ENCODE results near the gene ETV3L. TPM values are rescaled to one million over a fixed set of nuclear protein-coding genes. Genes with fewer than 3 reads are reported as not detected.

Gene ETV3L
- total and polyA plus RNA-seq, 2 donors (not counting 1 experiment from before 2014, with no cell fraction given) = not detected

- TF ChIP-seq EZH2 (IDR thresholded peaks at IDR 0.05; ENCODE audit: low read length, missing control alignments) (no peak), CTCF (conservative IDR thresholded peaks at IDR 0.05 in 1 of 2, IDR thresholded peaks at IDR 0.05 in 1 of 2; ENCODE audit: low read depth in 1 of 2, low read length in 2 of 2) (no peak)
- Histone ChIP-seq H3K9ac (ENCODE audit: insufficient read depth, low read length) (no peak overlapping the region), H3K27ac (ENCODE audit: insufficient read depth, low read length) (no peak overlapping the region), H3K4me1 (ENCODE audit: control insufficient read depth, extremely low read depth, insufficient read depth, low read length) (no peaks in the 10 kb centered on the region), H3K27me3 (ENCODE audit: control insufficient read depth, insufficient read depth, low read length) (peaks cover 3% of the 10 kb centered on the region), H4K20me1 (ENCODE audit: control insufficient read depth, extremely low read depth, insufficient read depth, low read length) (no peaks in the 10 kb centered on the region), H2AFZ (ENCODE audit: low read length) (no peak overlapping the region), H3K4me2 (ENCODE audit: extremely low read depth, insufficient read depth, low read length) (no peak overlapping the region), H3K4me3 (replicated peaks in 1 of 4; ENCODE audit: control extremely low read depth in 1 of 4, insufficient read depth in 1 of 4, low read depth in 3 of 4, low read length in 4 of 4) (no peak overlapping the region), H3K79me2 (ENCODE audit: control insufficient read depth, insufficient read depth, low read length) (no peaks in the 10 kb centered on the region), H3K36me3 (ENCODE audit: control insufficient read depth, insufficient read depth, low read length) (no peaks in the 10 kb centered on the region), H3K9me3 (ENCODE audit: control insufficient read depth, insufficient read depth, low read depth, low read length) (no peaks in the 10 kb centered on the region)
- no peak for DNase-seq (ENCODE audit: low read depth in 2 of 2)
Observed at GRCh38 chr1:157087030-157087429, 12.6 kb downstream of the ETV3L start.

- no peak overlapping the region for H3K4me3 ChIP-seq (replicated peaks in 1 of 4; ENCODE audit: control extremely low read depth in 1 of 4, insufficient read depth in 1 of 4, low read depth in 3 of 4, low read length in 4 of 4)
- H3K4me1 ChIP-seq (ENCODE audit: control insufficient read depth, extremely low read depth, insufficient read depth, low read length) = no peaks in the 10 kb centered on the region
- no peak overlapping the region for H3K27ac ChIP-seq (ENCODE audit: insufficient read depth, low read length)
- no peaks in the 10 kb centered on the region for H3K79me2 ChIP-seq (ENCODE audit: control insufficient read depth, insufficient read depth, low read length)
- no peak overlapping the region for H3K4me2 ChIP-seq (ENCODE audit: extremely low read depth, insufficient read depth, low read length)
- no peaks in the 10 kb centered on the region for H3K9me3 ChIP-seq (ENCODE audit: control insufficient read depth, insufficient read depth, low read depth, low read length)
- peaks cover 3% of the 10 kb centered on the region for H3K27me3 ChIP-seq (ENCODE audit: control insufficient read depth, insufficient read depth, low read length)
- no peak for DNase-seq (ENCODE audit: low read depth in 2 of 2)
- no peak for TF ChIP-seq EZH2 (IDR thresholded peaks at IDR 0.05; ENCODE audit: low read length, missing control alignments)
- no peak for TF ChIP-seq CTCF (conservative IDR thresholded peaks at IDR 0.05 in 1 of 2, IDR thresholded peaks at IDR 0.05 in 1 of 2; ENCODE audit: low read depth in 1 of 2, low read length in 2 of 2)
- H3K36me3 ChIP-seq (ENCODE audit: control insufficient read depth, insufficient read depth, low read length) = no peaks in the 10 kb centered on the region
- H3K9ac ChIP-seq (ENCODE audit: insufficient read depth, low read length) = no peak overlapping the region
- H4K20me1 ChIP-seq (ENCODE audit: control insufficient read depth, extremely low read depth, insufficient read depth, low read length) = no peaks in the 10 kb centered on the region
- H2AFZ ChIP-seq (ENCODE audit: low read length) = no peak overlapping the region
Observed at GRCh38 chr1:157086299-157086698, 13.3 kb downstream of the ETV3L start.

GRCh38 chr1:157085421-157085820, 14.2 kb downstream of the ETV3L start:
- H3K9me3 ChIP-seq (ENCODE audit: control insufficient read depth, insufficient read depth, low read depth, low read length) = no peaks in the 10 kb centered on the region
- H3K4me1 ChIP-seq (ENCODE audit: control insufficient read depth, extremely low read depth, insufficient read depth, low read length) = no peaks in the 10 kb centered on the region
- H3K4me3 ChIP-seq (replicated peaks in 1 of 4; ENCODE audit: control extremely low read depth in 1 of 4, insufficient read depth in 1 of 4, low read depth in 3 of 4, low read length in 4 of 4) = no peak overlapping the region
- H2AFZ ChIP-seq (ENCODE audit: low read length) = no peak overlapping the region
- no peak overlapping the region for H3K9ac ChIP-seq (ENCODE audit: insufficient read depth, low read length)
- H3K4me2 ChIP-seq (ENCODE audit: extremely low read depth, insufficient read depth, low read length) = no peak overlapping the region
- no peaks in the 10 kb centered on the region for H3K79me2 ChIP-seq (ENCODE audit: control insufficient read depth, insufficient read depth, low read length)
- no peak overlapping the region for H3K27ac ChIP-seq (ENCODE audit: insufficient read depth, low read length)
- H3K27me3 ChIP-seq (ENCODE audit: control insufficient read depth, insufficient read depth, low read length) = peaks cover 3% of the 10 kb centered on the region
- TF ChIP-seq EZH2 (IDR thresholded peaks at IDR 0.05; ENCODE audit: low read length, missing control alignments) (no peak), CTCF (conservative IDR thresholded peaks at IDR 0.05 in 1 of 2, IDR thresholded peaks at IDR 0.05 in 1 of 2; ENCODE audit: low read depth in 1 of 2, low read length in 2 of 2) (no peak)
- peak in 1 of 2 donors; percentile 23 for DNase-seq (ENCODE audit: low read depth in 2 of 2)
- no peaks in the 10 kb centered on the region for H3K36me3 ChIP-seq (ENCODE audit: control insufficient read depth, insufficient read depth, low read length)
- H4K20me1 ChIP-seq (ENCODE audit: control insufficient read depth, extremely low read depth, insufficient read depth, low read length) = no peaks in the 10 kb centered on the region
